HG03571 (cell line): ENCODE results near the gene MED25.
A peak's percentile ranks its signal among the peaks of the same experiment; 100 is the strongest.

Experiments
- ATAC-seq: cut with Tn5 transposase; IDR thresholded peaks from one replicate; pipeline ENCODE4 v1.9.1; 2021; ENCODE audit not compliant: unreplicated experiment

MED25 gene

GRCh38 chr19:49817964-49818648, at the start of gene MED25:
Gene MED25 (plus strand): TSS chr19:49818289. CDS start chr19:49818342, 53 bp downstream.
- peak; percentile 68 for ATAC-seq

GRCh38 chr19:49770529-49770928, 47.6 kb upstream of the MED25 start:
- ATAC-seq: no peak

GRCh38 chr19:49771674-49772139, 46.4 kb upstream of the MED25 start:
- ATAC-seq: no peak

GRCh38 chr19:49772850-49773432, 45.1 kb upstream of the MED25 start:
- ATAC-seq: no peak

- ATAC-seq: no peak
Measured at GRCh38 chr19:49773663-49774350, 44.3 kb upstream of the MED25 start.

- no peak for ATAC-seq
Measured at GRCh38 chr19:49774969-49775368, 43.1 kb upstream of the MED25 start.

- no peak for ATAC-seq
Measured at GRCh38 chr19:49775742-49776370, 42.2 kb upstream of the MED25 start.

- no peak for ATAC-seq
Measured at GRCh38 chr19:49776371-49776764, 41.7 kb upstream of the MED25 start.

GRCh38 chr19:49779731-49780555, 38.1 kb upstream of the MED25 start:
- no peak for ATAC-seq

- ATAC-seq: no peak
Measured at GRCh38 chr19:49780861-49781260, 37.2 kb upstream of the MED25 start.

GRCh38 chr19:49781394-49781793, 36.7 kb upstream of the MED25 start:
- ATAC-seq: no peak

- ATAC-seq: no peak
Measured at GRCh38 chr19:49782515-49782914, 35.6 kb upstream of the MED25 start.

- no peak for ATAC-seq
Measured at GRCh38 chr19:49786376-49786820, 31.7 kb upstream of the MED25 start.

GRCh38 chr19:49787746-49788145, 30.3 kb upstream of the MED25 start:
- ATAC-seq: no peak

GRCh38 chr19:49788857-49789256, 29.2 kb upstream of the MED25 start:
- no peak for ATAC-seq

GRCh38 chr19:49790866-49791265, 27.2 kb upstream of the MED25 start:
- ATAC-seq: no peak

GRCh38 chr19:49791776-49792445, 26.2 kb upstream of the MED25 start:
- no peak for ATAC-seq

- no peak for ATAC-seq
Measured at GRCh38 chr19:49792829-49793560, 25.1 kb upstream of the MED25 start.

- ATAC-seq: no peak
Measured at GRCh38 chr19:49793561-49793840, 24.6 kb upstream of the MED25 start.

GRCh38 chr19:49795615-49796014, 22.5 kb upstream of the MED25 start:
- ATAC-seq: no peak
